ENCODE measurements around the gene CACNA1F.

CACNA1F gene

GRCh38 chrX:49155900-49156837 is 77.0 kb downstream of the CACNA1F start:
- in situ Hi-C loops (cut with MboI; ENCODE audit: low sequenced_read_pairs), result no loop called here

GRCh38 chrX:49155243-49155899 is 77.8 kb downstream of the CACNA1F start:
- in situ Hi-C loops (cut with MboI; ENCODE audit: low sequenced_read_pairs), result no loop called here
